CD8-positive, alpha-beta memory T cell (primary cell): ENCODE data around the gene TM9SF1. TPM values are rescaled to one million over a fixed set of nuclear protein-coding genes. Genes with fewer than 3 reads are reported as not detected.
A peak's percentile ranks its signal among the peaks of the same experiment; 100 is the strongest.

ENCODE experiments used
- CTCF ChIA-PET: fragments of 350-600 bp; sonication (Branson Sonifier 250); formaldehyde crosslinking; loops from one replicate; lab custom pipeline; 2021; ENCODE audit warnings: antibody characterized with exemption; lab: Charles Lee
- POLR2A ChIA-PET: fragments of 350-600 bp; sonication (Branson Sonifier 250); formaldehyde crosslinking; loops from one replicate; lab custom pipeline; 2021; ENCODE audit warnings: antibody characterized with exemption; lab: Charles Lee
- DNase-seq, 5 donors: peaks; one replicate each; pipeline versions ENCODE4 v3.0.0 to v3.0.0-alpha.2; 2020 to 2022; ENCODE audit warnings: mixed read lengths in 1 of 5
- H3K27ac ChIP-seq: one replicate; pipeline ENCODE4 v1.7.0; 2013; ENCODE audit warnings: low read depth, mild to moderate bottlenecking, low read length, moderate library complexity
- H3K27me3 ChIP-seq: 2 replicates; pipeline ENCODE4 v1.7.0; 2013; ENCODE audit warnings: low read length, mild to moderate bottlenecking; ENCODE audit not compliant: insufficient read depth, poor library complexity, severe bottlenecking
- H3K36me3 ChIP-seq: 2 replicates; pipeline ENCODE4 v1.7.0; 2013; ENCODE audit warnings: mild to moderate bottlenecking, low read length, moderate library complexity; ENCODE audit not compliant: insufficient read depth
- H3K4me1 ChIP-seq: 2 replicates; pipeline ENCODE4 v1.7.0; 2013; ENCODE audit warnings: mild to moderate bottlenecking, low read length, moderate library complexity; ENCODE audit not compliant: insufficient read depth
- H3K4me3 ChIP-seq: 2 replicates; pipeline ENCODE4 v1.7.0; 2013; ENCODE audit warnings: mild to moderate bottlenecking, low read length
- H3K9me3 ChIP-seq: 2 replicates; pipeline ENCODE4 v1.7.0; 2013; ENCODE audit warnings: mild to moderate bottlenecking, low read length
- H3K27ac Mint-ChIP-seq, 8 donors: one replicate each; pipeline ENCODE4 v1.8.0; 2020 to 2021; ENCODE audit warnings: mixed read lengths in 8 of 8, mild to moderate bottlenecking in 6 of 8, inconsistent platforms in 3 of 8, moderate library complexity in 3 of 8
- H3K27me3 Mint-ChIP-seq, 2 donors: one replicate each; pipeline ENCODE4 v1.8.0; 2020 to 2021; ENCODE audit warnings: mixed read lengths in 2 of 2, mild to moderate bottlenecking in 1 of 2, moderate library complexity in 1 of 2
- H3K36me3 Mint-ChIP-seq, 3 donors: one replicate each; pipeline ENCODE4 v1.8.0; 2020 to 2021; ENCODE audit warnings: mixed read lengths in 3 of 3, inconsistent platforms in 1 of 3, mild to moderate bottlenecking in 1 of 3
- H3K4me1 Mint-ChIP-seq, 3 donors: one replicate each; pipeline ENCODE4 v1.8.0; 2020 to 2021; ENCODE audit warnings: mixed read lengths in 3 of 3, inconsistent platforms in 1 of 3, mild to moderate bottlenecking in 1 of 3
- H3K4me3 Mint-ChIP-seq, 7 donors: one replicate each; pipeline ENCODE4 v1.8.0; 2020 to 2021; ENCODE audit warnings: mixed read lengths in 7 of 7, mild to moderate bottlenecking in 6 of 7, moderate library complexity in 4 of 7, inconsistent platforms in 2 of 7
- H3K9me3 Mint-ChIP-seq, 5 donors: one replicate each; pipeline ENCODE4 v1.8.0; 2020 to 2022; ENCODE audit warnings: mixed read lengths in 5 of 5, mild to moderate bottlenecking in 3 of 5, moderate library complexity in 2 of 5, inconsistent platforms in 1 of 5
- polyA plus RNA-seq: library from polyadenylated mRNA; unstranded; fragments of 300-500 nt; fragmentation: Illumina TruSeq; gene quantifications from one replicate; pipeline ENCODE4 v1.2.3, GENCODE V29; 2021
- total RNA-seq, 2 experiments: library from RNA; stranded (reverse); gene quantifications; one replicate each; pipeline ENCODE4 v1.2.3, GENCODE V29; 2021

Gene TM9SF1
- total and polyA plus RNA-seq, 3 experiments from 2014 or later, result 30.0 to 34.0 (median 31.3) TPM

DNA sequence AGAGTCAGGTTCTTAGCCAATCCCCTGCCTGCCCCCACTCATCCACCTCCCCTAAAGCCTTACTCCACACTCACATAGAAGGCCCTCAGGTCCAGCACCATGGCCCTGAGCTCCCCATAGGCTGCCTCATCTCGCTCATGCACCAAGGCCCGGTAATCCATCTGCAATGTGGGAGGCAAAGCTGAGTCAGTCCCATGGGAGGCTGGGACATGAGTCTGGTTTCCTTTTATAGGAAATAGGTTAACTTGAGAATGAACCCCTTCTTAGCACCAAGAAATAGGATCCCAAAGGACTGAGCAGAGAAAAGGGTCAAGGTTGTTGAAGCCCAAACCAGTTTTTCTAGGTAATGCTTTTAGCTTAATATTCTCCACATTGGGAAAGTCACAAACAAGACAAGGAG is 51.7 kb downstream of the TM9SF1 start:
- Histone ChIP-seq H3K36me3 (peaks cover 28% of the 10 kb centered on the region), H3K27me3 (no peaks in the 10 kb centered on the region), H3K4me1 (peaks cover 46% of the 10 kb centered on the region), H3K27ac (no peak overlapping the region), H3K9me3 (no peaks in the 10 kb centered on the region), H3K4me3 (no peak overlapping the region)
- POLR2A ChIA-PET, result no interaction called here
- CTCF ChIA-PET, result interaction anchor here (1.1 to 1.6 kb wide), 5 partner anchors 10 to 99 kb away, joined by 3 to 7 read pairs (median 6); partner anchors contain the start of genes DCAF11, IRF9, NRL and TINF2
- H3K36me3 Mint-ChIP-seq, result peaks cover 0 to 71% (median 7%) of the 10 kb centered on the region in 3 donors
- peak overlapping the region in 4 of 7 donors; percentile 8 to 75 (median 20) for H3K4me3 Mint-ChIP-seq
- H3K27me3 Mint-ChIP-seq, result no peaks in the 10 kb centered on the region
- DNase-seq, result no peak
- peak overlapping the region in 6 of 8 donors; percentile 66 to 97 (median 88) for H3K27ac Mint-ChIP-seq
- H3K4me1 Mint-ChIP-seq, result peaks cover 58 to 75% (median 74%) of the 10 kb centered on the region in 3 donors
- no peaks in the 10 kb centered on the region for H3K9me3 Mint-ChIP-seq

GRCh38 chr14:24141097-24141880 is 54.0 kb downstream of the TM9SF1 start, which contains the start of gene EMC9:
Gene EMC9, minus strand, starts transcription at chr14:24141591. Its CDS starts 287 bp downstream, at chr14:24141304.
- peaks cover 40% of the 10 kb centered on the region for H3K36me3 ChIP-seq
- POLR2A ChIA-PET, result interaction anchor here (0.6 to 2.6 kb wide), 9 partner anchors 14 to 152 kb away, joined by 3 to 32 read pairs (median 5); partner anchors contain the start of genes CHMP4A, DCAF11, DHRS4L2 and IRF9
- H3K4me1 ChIP-seq, result peaks cover 56% of the 10 kb centered on the region
- H3K36me3 Mint-ChIP-seq, result peaks cover 0 to 77% (median 10%) of the 10 kb centered on the region in 3 donors
- H3K9me3 Mint-ChIP-seq, result no peaks in the 10 kb centered on the region
- H3K9me3 ChIP-seq, result no peaks in the 10 kb centered on the region
- DNase-seq, result peak; percentile 98 to 100 (median 99)
- H3K27me3 ChIP-seq, result no peaks in the 10 kb centered on the region
- peak within 1 kb of the TSS; percentile 85 for H3K4me3 ChIP-seq
- H3K4me3 Mint-ChIP-seq, result peak within 1 kb of the TSS; percentile 87 to 98 (median 91)
- peak within 1 kb of the TSS; percentile 80 to 98 (median 90) for H3K27ac Mint-ChIP-seq
- H3K4me1 Mint-ChIP-seq, result peaks cover 65 to 86% (median 79%) of the 10 kb centered on the region in 3 donors
- H3K27ac ChIP-seq, result peak within 1 kb of the TSS; percentile 68
- no peaks in the 10 kb centered on the region for H3K27me3 Mint-ChIP-seq
- CTCF ChIA-PET, result interaction anchor here (0.8 to 2.1 kb wide), 11 partner anchors 8 to 130 kb away, joined by 3 to 22 read pairs (median 4); partner anchors contain the start of genes DCAF11, IRF9, NRL and RABGGTA

DNA sequence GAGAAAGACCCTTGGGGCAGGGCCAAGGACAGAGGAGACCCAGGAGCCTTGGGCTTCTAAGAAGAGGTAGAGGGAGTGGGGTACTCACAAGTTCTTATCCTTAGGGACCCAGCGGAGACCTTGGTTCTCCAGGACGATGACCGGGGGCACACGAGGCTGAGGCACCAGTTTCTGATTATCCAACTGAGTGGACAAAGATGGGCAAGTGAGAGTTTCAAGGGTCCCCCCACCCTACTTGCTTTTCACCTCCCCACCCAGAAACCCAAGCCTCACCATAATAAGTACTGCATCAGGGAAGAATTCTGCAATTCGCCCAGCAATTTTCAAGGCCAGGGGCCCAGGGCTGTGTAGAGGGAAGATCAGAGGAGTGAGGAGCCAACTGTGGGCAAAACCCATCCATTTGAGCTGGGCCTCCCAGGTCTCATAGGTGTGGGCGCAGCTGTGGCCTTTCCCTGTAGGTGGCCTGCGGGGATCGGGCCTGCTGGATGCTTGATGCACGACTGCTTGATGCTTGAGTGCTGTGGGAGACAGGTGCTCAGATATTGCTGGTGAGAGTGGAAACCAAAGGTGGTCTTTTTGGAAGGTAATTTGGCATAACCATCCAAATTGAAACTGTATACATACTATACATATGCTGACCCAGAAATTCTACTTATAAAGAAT is 55.8 kb downstream of the TM9SF1 start:
- Histone ChIP-seq H3K4me1 (peaks cover 45% of the 10 kb centered on the region), H3K27ac (no peak overlapping the region), H3K27me3 (no peaks in the 10 kb centered on the region), H3K9me3 (no peaks in the 10 kb centered on the region), H3K36me3 (peaks cover 33% of the 10 kb centered on the region), H3K4me3 (no peak overlapping the region)
- H3K36me3 Mint-ChIP-seq, result peaks cover 0 to 65% (median 8%) of the 10 kb centered on the region in 3 donors
- H3K27ac Mint-ChIP-seq, result peak overlapping the region; percentile 6 to 87 (median 66)
- CTCF ChIA-PET, result interaction anchor here (1.1 to 1.3 kb wide), 3 partner anchors 22 to 77 kb away, joined by 3 to 4 read pairs (median 3); partner anchors contain the start of gene MDP1
- H3K4me1 Mint-ChIP-seq, result peaks cover 56 to 73% (median 68%) of the 10 kb centered on the region in 3 donors
- no peak for DNase-seq
- peak overlapping the region; percentile 22 to 96 (median 70) for H3K4me3 Mint-ChIP-seq
- H3K27me3 Mint-ChIP-seq, result no peaks in the 10 kb centered on the region
- POLR2A ChIA-PET, result interaction anchor here (2.6 to 4.1 kb wide), 3 partner anchors 8 to 25 kb away, joined by 32 to 58 read pairs (median 36); partner anchors contain the start of genes DCAF11, NRL, PSME2 and RNF31
- peaks cover 0 to 2% (median 0%) of the 10 kb centered on the region in 5 donors for H3K9me3 Mint-ChIP-seq

Other genes starting within 250 kb of the TM9SF1 start
Only the 30 nearest of the 35 such genes appear.
- 1 to 10 TPM; 1.2 to 1.5 TPM for gene CARMIL3, start 143.4 kb downstream of the TM9SF1 start, total RNA-seq
- gene CARMIL3, start 143.4 kb downstream of the TM9SF1 start, polyA plus RNA-seq, result 0.14 TPM
- gene CPNE6, start 123.9 kb downstream of the TM9SF1 start, total RNA-seq, result not detected
- not detected for gene CPNE6, start 123.9 kb downstream of the TM9SF1 start, polyA plus RNA-seq
- gene PCK2, start 101.1 kb downstream of the TM9SF1 start, total RNA-seq, result 10 to 100 TPM; 79.6 to 88.3 TPM
- gene PCK2, start 101.1 kb downstream of the TM9SF1 start, polyA plus RNA-seq, result 16.9 TPM
- gene DCAF11, start 80.7 kb downstream of the TM9SF1 start, total RNA-seq, result 10 to 100 TPM; 69.0 to 72.4 TPM
- 83.9 TPM for gene DCAF11, start 80.7 kb downstream of the TM9SF1 start, polyA plus RNA-seq
- 1 to 10 TPM; 1.5 to 1.6 TPM for gene NRL, start 80.5 kb downstream of the TM9SF1 start, total RNA-seq
- 1.5 TPM for gene NRL, start 80.5 kb downstream of the TM9SF1 start, polyA plus RNA-seq
- gene FITM1, start 64.8 kb downstream of the TM9SF1 start, total RNA-seq, result 1 to 10 TPM in 1 of 2 experiments, under 1 TPM in 1; 0.58 to 1.1 TPM
- gene FITM1, start 64.8 kb downstream of the TM9SF1 start, polyA plus RNA-seq, result not detected
- gene PSME1, start 59.2 kb downstream of the TM9SF1 start, total RNA-seq, result 100 to 1,000 TPM; 343 to 347 TPM
- gene PSME1, start 59.2 kb downstream of the TM9SF1 start, polyA plus RNA-seq, result 1,041 TPM
- gene EMC9, start 53.9 kb downstream of the TM9SF1 start, total RNA-seq, result 10 to 100 TPM; 28.1 to 30.2 TPM
- 15.0 TPM for gene EMC9, start 53.9 kb downstream of the TM9SF1 start, polyA plus RNA-seq
- gene PSME2, start 48.8 kb downstream of the TM9SF1 start, total RNA-seq, result 100 to 1,000 TPM; 368 to 376 TPM
- 534 TPM for gene PSME2, start 48.8 kb downstream of the TM9SF1 start, polyA plus RNA-seq
- gene RNF31, start 47.9 kb downstream of the TM9SF1 start, total RNA-seq, result 10 to 100 TPM; 85.9 TPM
- 71.5 TPM for gene RNF31, start 47.9 kb downstream of the TM9SF1 start, polyA plus RNA-seq
- 10 to 100 TPM; 62.0 to 68.6 TPM for gene IRF9, start 34.2 kb downstream of the TM9SF1 start, total RNA-seq
- 91.7 TPM for gene IRF9, start 34.2 kb downstream of the TM9SF1 start, polyA plus RNA-seq
- 10 to 100 TPM; 24.5 to 26.7 TPM for gene REC8, start 23.4 kb downstream of the TM9SF1 start, total RNA-seq
- 10.0 TPM for gene REC8, start 23.4 kb downstream of the TM9SF1 start, polyA plus RNA-seq
- 100 to 1,000 TPM; 164 to 172 TPM for gene IPO4, start 6.6 kb downstream of the TM9SF1 start, total RNA-seq
- gene IPO4, start 6.6 kb downstream of the TM9SF1 start, polyA plus RNA-seq, result 20.9 TPM
- gene TSSK4, start 10.3 kb upstream of the TM9SF1 start, total RNA-seq, result under 1 TPM; 0.26 to 0.44 TPM
- gene TSSK4, start 10.3 kb upstream of the TM9SF1 start, polyA plus RNA-seq, result 1.2 TPM
- gene CHMP4A, start 18.0 kb upstream of the TM9SF1 start, total RNA-seq, result 10 to 100 TPM; 86.4 to 87.6 TPM
- 159 TPM for gene CHMP4A, start 18.0 kb upstream of the TM9SF1 start, polyA plus RNA-seq
- gene MDP1, start 20.6 kb upstream of the TM9SF1 start, total RNA-seq, result 10 to 100 TPM; 15.5 to 16.2 TPM
- gene MDP1, start 20.6 kb upstream of the TM9SF1 start, polyA plus RNA-seq, result 25.8 TPM
- gene NEDD8, start 36.9 kb upstream of the TM9SF1 start, total RNA-seq, result 100 to 1,000 TPM; 232 to 240 TPM
- gene NEDD8, start 36.9 kb upstream of the TM9SF1 start, polyA plus RNA-seq, result 364 TPM
- gene GMPR2, start 37.5 kb upstream of the TM9SF1 start, total RNA-seq, result 10 to 100 TPM; 43.6 to 48.6 TPM
- 96.8 TPM for gene GMPR2, start 37.5 kb upstream of the TM9SF1 start, polyA plus RNA-seq
- 100 to 1,000 TPM; 101 to 106 TPM for gene TINF2, start 47.2 kb upstream of the TM9SF1 start, total RNA-seq
- gene TINF2, start 47.2 kb upstream of the TM9SF1 start, polyA plus RNA-seq, result 161 TPM
- gene TGM1, start 67.7 kb upstream of the TM9SF1 start, total RNA-seq, result 1 to 10 TPM; 3.2 to 3.7 TPM
- not detected for gene TGM1, start 67.7 kb upstream of the TM9SF1 start, polyA plus RNA-seq
- gene RABGGTA, start 76.2 kb upstream of the TM9SF1 start, total RNA-seq, result 10 to 100 TPM; 41.0 to 41.8 TPM
- 37.7 TPM for gene RABGGTA, start 76.2 kb upstream of the TM9SF1 start, polyA plus RNA-seq
- gene DHRS1, start 104.3 kb upstream of the TM9SF1 start, total RNA-seq, result 1 to 10 TPM; 9.3 to 9.8 TPM
- gene DHRS1, start 104.3 kb upstream of the TM9SF1 start, polyA plus RNA-seq, result 34.8 TPM
- 10 to 100 TPM; 44.1 to 47.1 TPM for gene NOP9, start 104.4 kb upstream of the TM9SF1 start, total RNA-seq
- gene NOP9, start 104.4 kb upstream of the TM9SF1 start, polyA plus RNA-seq, result 2.1 TPM
- gene CIDEB, start 112.5 kb upstream of the TM9SF1 start, total RNA-seq, result 10 to 100 TPM; 12.4 to 12.7 TPM
- gene CIDEB, start 112.5 kb upstream of the TM9SF1 start, polyA plus RNA-seq, result 27.5 TPM
- gene LTB4R2, start 114.7 kb upstream of the TM9SF1 start, total RNA-seq, result 1 to 10 TPM; 8.3 to 8.7 TPM
- gene LTB4R2, start 114.7 kb upstream of the TM9SF1 start, polyA plus RNA-seq, result 2.6 TPM
- 10 to 100 TPM in 1 of 2 experiments, 1 to 10 TPM in 1; 9.8 to 12.3 TPM for gene LTB4R, start 116.1 kb upstream of the TM9SF1 start, total RNA-seq
- 10.3 TPM for gene LTB4R, start 116.1 kb upstream of the TM9SF1 start, polyA plus RNA-seq
- 1 to 10 TPM in 1 of 2 experiments, under 1 TPM in 1; 0.84 to 1.5 TPM for gene ADCY4, start 139.6 kb upstream of the TM9SF1 start, total RNA-seq
- gene ADCY4, start 139.6 kb upstream of the TM9SF1 start, polyA plus RNA-seq, result 0.64 TPM
- gene RIPK3, start 144.6 kb upstream of the TM9SF1 start, total RNA-seq, result 10 to 100 TPM; 11.6 to 12.5 TPM
- 15.4 TPM for gene RIPK3, start 144.6 kb upstream of the TM9SF1 start, polyA plus RNA-seq
- gene NFATC4, start 172.7 kb upstream of the TM9SF1 start, total RNA-seq, result 1 to 10 TPM in 1 of 2 experiments, under 1 TPM in 1; 0.81 to 1.5 TPM
- gene NFATC4, start 172.7 kb upstream of the TM9SF1 start, polyA plus RNA-seq, result not detected
- gene NYNRIN, start 203.6 kb upstream of the TM9SF1 start, total RNA-seq, result under 1 TPM; 0.02 to 0.04 TPM
- not detected for gene NYNRIN, start 203.6 kb upstream of the TM9SF1 start, polyA plus RNA-seq